Measurements from ENCODE around the gene OSBPL3.

DNA sequence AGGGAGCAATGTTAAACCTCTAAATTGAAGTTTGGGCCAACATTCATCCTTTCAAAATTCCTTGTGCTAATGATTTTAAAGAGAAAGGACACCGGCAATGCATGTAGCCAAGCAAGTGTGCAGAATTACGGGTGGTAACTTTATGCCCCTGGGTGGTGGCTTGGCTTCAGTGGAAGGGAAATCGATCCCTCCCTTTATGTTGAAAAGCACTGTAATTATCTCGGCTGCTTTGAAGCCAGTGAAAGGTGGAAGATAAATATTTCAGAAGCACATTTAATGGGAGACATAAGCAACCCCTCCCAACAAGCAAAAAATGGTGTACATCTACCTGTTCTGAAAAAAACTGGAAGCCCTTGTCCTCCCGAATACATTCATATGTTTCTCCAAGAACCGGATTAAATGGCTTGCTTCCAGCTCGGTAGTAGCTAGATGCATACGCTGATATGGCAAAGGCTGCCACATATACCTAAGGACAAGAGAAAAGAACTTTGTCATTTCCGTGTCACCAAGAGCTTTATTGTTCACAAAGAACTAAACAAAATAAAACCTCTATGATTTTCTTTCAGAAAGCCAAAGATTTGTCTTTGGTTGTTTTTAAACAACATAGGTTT is 149.4 kb downstream of the OSBPL3 start:
- TF ChIP-seq, protein P1, sequence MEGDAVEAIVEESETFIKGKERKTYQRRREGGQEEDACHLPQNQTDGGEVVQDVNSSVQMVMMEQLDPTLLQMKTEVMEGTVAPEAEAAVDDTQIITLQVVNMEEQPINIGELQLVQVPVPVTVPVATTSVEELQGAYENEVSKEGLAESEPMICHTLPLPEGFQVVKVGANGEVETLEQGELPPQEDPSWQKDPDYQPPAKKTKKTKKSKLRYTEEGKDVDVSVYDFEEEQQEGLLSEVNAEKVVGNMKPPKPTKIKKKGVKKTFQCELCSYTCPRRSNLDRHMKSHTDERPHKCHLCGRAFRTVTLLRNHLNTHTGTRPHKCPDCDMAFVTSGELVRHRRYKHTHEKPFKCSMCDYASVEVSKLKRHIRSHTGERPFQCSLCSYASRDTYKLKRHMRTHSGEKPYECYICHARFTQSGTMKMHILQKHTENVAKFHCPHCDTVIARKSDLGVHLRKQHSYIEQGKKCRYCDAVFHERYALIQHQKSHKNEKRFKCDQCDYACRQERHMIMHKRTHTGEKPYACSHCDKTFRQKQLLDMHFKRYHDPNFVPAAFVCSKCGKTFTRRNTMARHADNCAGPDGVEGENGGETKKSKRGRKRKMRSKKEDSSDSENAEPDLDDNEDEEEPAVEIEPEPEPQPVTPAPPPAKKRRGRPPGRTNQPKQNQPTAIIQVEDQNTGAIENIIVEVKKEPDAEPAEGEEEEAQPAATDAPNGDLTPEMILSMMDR (IDR thresholded peaks at IDR 0.05): no peak
- no peak for TF ChIP-seq EZH2 (IDR thresholded peaks at IDR 0.05)

Data from neural progenitor cell (in vitro differentiated cells).